Kidney (tissue), 14 donors: Measurements from ENCODE around the gene LAMA5. TPM values are rescaled to one million over a fixed set of nuclear protein-coding genes. Genes with fewer than 3 reads are reported as not detected.

Experiments used
- DNase-seq, 5 donors: peaks; one replicate each; pipeline ENCODE4 v3.0.0-alpha.2; 2013 to 2020
- FAIRE-seq: peaks from 2 replicates; lab custom pipeline; 2012; peaks lifted over from hg19 to GRCh38; lab: Jason Lieb, UNC
- H3K27ac ChIP-seq, 2 donors: one replicate each; pipeline ENCODE4 v1.7.0; 2013; ENCODE audit warnings: low read depth in 2 of 2, low read length in 2 of 2, inconsistent platforms in 1 of 2
- H3K27me3 ChIP-seq: one replicate; pipeline ENCODE4 v1.7.1; 2013; ENCODE audit warnings: low read length, inconsistent platforms; ENCODE audit not compliant: control insufficient read depth, insufficient read depth
- H3K36me3 ChIP-seq, 3 donors: one replicate each; pipeline versions ENCODE4 v1.7.0 to v1.7.1; 2013; ENCODE audit warnings: low read length in 3 of 3, control low read depth in 1 of 3, inconsistent platforms in 1 of 3; ENCODE audit not compliant: insufficient read depth in 3 of 3, control insufficient read depth in 2 of 3
- H3K4me1 ChIP-seq, 3 donors: one replicate each; pipeline versions ENCODE4 v1.7.0 to v1.7.1; 2013; ENCODE audit warnings: low read length in 3 of 3, inconsistent platforms in 1 of 3, low read depth in 1 of 3; ENCODE audit not compliant: control insufficient read depth in 2 of 3, insufficient read depth in 2 of 3
- H3K4me3 ChIP-seq, 3 donors: one replicate each; pipeline versions ENCODE4 v1.7.0 to v1.8.1; 2013; ENCODE audit warnings: low read length in 3 of 3, control low read depth in 1 of 3, inconsistent platforms in 1 of 3
- H3K9ac ChIP-seq, 3 donors: one replicate each; pipeline versions ENCODE4 v1.7.0 to v1.7.1; 2013; ENCODE audit warnings: low read length in 3 of 3, control low read depth in 1 of 3, inconsistent platforms in 1 of 3
- H3K9me3 ChIP-seq, 3 donors: one replicate each; pipeline versions ENCODE4 v1.7.0 to v1.7.1; 2013; ENCODE audit warnings: low read length in 3 of 3, control low read depth in 1 of 3, inconsistent platforms in 1 of 3; ENCODE audit not compliant: control insufficient read depth in 2 of 3, insufficient read depth in 1 of 3
- intact Hi-C: fragments of 100-400 bp; cut with DNase I; formaldehyde crosslinking; loops from one replicate; pipeline ENCODE4 v1.11.1; 2022
- polyA plus RNA-seq: library from polyadenylated mRNA; stranded (reverse); fragments of 350-450 nt; fragmentation: Illumina TruSeq; extraction: RNeasy Lipid Tissue Mini Kit (QIAGEN cat#74804); gene quantifications from one replicate; pipeline ENCODE4 v1.2.3, GENCODE V29; 2014; ENCODE audit warnings: low read depth, low replicate concordance; ENCODE audit not compliant: insufficient read depth
- total RNA-seq: library from RNA; stranded (reverse); fragmentation: NEBNext Ultra II Directional; extraction: Animal tissue kit (Norgen Biotek cat#: 25700); gene quantifications from one replicate; pipeline ENCODE4 v1.2.1, GENCODE V29; 2021
- TF ChIP-seq, protein P1 (sequence below): IDR thresholded peaks from 3 replicates; pipeline ENCODE4 v1.5.1; 2012; ENCODE audit warnings: mild to moderate bottlenecking, moderate library complexity, borderline replicate concordance; ENCODE audit not compliant: insufficient read depth; ENCODE audit errors: extremely low read depth
- donor health status: control.
- donor health status: control.
- donor health status: control.
- donor health status: control.
- donor health status: control.
- donor health status: DM: yes; HTN: yes; CAD: no.
- donor health status: Normal renal cell carcinoma (clear cell type).

LAMA5 gene
- total and polyA plus RNA-seq, 2 donors from 2014 or later = 94.0 to 342 TPM

DNA sequence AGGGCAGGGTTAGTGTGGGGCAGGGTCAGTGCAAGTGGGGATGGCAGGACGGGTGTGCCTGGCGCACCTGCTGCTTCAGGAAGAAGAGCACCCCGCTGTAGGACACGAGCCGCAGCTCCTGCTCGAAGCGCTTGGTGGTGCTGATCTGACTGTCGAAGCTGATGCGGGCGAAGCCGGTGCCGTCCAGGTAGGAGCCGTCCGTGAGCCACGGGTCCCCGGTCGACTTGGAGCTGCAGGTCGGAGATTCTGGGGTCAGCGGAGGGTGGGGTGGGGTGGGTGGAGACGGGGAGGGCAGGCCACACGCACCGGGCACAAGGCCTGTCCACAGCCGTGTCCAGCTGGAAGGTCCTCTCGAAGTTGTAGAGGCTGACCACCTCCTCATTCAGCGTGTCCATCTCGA lies 54.1 kb downstream of the LAMA5 start:
- Histone ChIP-seq H3K4me1 (no peaks in the 10 kb centered on the region), H3K9ac (no peak overlapping the region), H3K27me3 (no peaks in the 10 kb centered on the region), H3K36me3 (peaks cover 0 to 44% (median 21%) of the 10 kb centered on the region in 3 donors), H3K27ac (no peak overlapping the region), H3K4me3 (no peak overlapping the region), H3K9me3 (no peaks in the 10 kb centered on the region)
- intact Hi-C loops = no loop called here
- FAIRE-seq (no peak), DNase-seq (no peak)
- TF ChIP-seq, protein P1, sequence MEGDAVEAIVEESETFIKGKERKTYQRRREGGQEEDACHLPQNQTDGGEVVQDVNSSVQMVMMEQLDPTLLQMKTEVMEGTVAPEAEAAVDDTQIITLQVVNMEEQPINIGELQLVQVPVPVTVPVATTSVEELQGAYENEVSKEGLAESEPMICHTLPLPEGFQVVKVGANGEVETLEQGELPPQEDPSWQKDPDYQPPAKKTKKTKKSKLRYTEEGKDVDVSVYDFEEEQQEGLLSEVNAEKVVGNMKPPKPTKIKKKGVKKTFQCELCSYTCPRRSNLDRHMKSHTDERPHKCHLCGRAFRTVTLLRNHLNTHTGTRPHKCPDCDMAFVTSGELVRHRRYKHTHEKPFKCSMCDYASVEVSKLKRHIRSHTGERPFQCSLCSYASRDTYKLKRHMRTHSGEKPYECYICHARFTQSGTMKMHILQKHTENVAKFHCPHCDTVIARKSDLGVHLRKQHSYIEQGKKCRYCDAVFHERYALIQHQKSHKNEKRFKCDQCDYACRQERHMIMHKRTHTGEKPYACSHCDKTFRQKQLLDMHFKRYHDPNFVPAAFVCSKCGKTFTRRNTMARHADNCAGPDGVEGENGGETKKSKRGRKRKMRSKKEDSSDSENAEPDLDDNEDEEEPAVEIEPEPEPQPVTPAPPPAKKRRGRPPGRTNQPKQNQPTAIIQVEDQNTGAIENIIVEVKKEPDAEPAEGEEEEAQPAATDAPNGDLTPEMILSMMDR = no peak

DNA sequence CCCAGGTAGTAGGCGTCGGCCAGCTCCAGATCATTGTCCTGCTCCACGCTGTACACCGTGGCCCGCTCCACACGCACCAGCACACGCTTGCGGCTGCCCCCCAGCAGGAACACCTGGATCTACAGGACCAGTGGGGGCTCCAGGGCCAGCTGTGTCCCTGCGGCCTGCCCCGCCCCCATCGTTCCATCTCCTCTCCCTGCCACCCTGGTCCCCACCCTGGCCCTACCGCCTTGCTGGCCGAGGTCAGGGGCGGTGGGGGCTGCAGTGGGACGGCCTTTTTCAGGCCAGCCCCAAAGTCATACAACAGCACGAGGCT lies 54.5 kb downstream of the LAMA5 start:
- intact Hi-C loops = no loop called here
- Histone ChIP-seq H3K4me3 (no peak overlapping the region), H3K9ac (no peak overlapping the region), H3K27ac (no peak overlapping the region), H3K27me3 (no peaks in the 10 kb centered on the region), H3K9me3 (no peaks in the 10 kb centered on the region), H3K36me3 (peaks cover 0 to 48% (median 25%) of the 10 kb centered on the region in 3 donors), H3K4me1 (no peaks in the 10 kb centered on the region)
- DNase-seq (no peak), FAIRE-seq (no peak)
- TF ChIP-seq, protein P1 = no peak

DNA sequence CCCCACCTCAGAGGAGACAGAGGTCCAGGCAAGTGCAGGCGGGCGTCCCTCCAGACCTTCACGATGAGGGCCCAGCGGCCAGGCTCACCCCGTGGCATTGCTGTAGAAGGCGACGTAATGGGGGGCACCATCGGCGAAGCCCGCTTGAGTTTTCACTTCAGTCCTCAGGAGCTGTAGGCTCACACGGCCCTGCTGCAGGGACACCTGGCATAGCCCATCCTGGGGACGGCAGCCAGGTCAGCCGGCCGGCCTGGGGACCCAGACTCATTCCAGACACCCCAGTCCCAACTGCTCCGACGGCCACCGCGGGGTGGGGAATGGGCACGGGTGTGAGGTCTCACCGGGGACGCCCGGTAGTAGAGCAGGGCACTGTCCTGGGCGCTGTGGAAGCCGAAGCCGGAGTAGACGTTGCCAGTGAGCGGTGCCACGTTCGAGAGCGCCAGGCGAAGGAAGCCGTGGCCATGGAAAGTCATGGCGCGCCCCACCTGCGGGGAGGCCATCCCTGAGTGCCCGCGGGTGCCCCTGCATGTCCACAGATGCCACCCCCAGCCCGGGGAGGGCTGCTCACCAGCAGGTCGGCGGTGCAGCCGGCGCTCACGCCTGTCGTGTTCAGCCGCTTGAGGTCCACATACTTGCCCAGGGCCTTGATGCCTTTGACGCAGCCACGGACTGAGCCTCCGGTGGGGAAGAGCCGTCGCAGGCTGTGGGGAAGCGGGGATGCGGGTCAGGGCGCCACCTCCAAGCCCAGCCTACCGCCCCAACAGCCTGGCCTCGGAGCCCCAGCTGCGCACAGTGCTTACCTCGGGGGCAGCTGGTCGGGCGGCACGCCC lies 55.1 kb downstream of the LAMA5 start:
- H3K4me3 ChIP-seq = no peak overlapping the region
- H3K27me3 ChIP-seq = no peaks in the 10 kb centered on the region
- intact Hi-C loops = no loop called here
- DNase-seq = no peak
- no peak overlapping the region for H3K9ac ChIP-seq
- H3K9me3 ChIP-seq = no peaks in the 10 kb centered on the region
- H3K36me3 ChIP-seq = peaks cover 0 to 50% (median 25%) of the 10 kb centered on the region in 3 donors
- TF ChIP-seq, protein P1 = no peak
- no peak for FAIRE-seq
- H3K4me1 ChIP-seq = no peaks in the 10 kb centered on the region
- H3K27ac ChIP-seq = no peak overlapping the region

DNA sequence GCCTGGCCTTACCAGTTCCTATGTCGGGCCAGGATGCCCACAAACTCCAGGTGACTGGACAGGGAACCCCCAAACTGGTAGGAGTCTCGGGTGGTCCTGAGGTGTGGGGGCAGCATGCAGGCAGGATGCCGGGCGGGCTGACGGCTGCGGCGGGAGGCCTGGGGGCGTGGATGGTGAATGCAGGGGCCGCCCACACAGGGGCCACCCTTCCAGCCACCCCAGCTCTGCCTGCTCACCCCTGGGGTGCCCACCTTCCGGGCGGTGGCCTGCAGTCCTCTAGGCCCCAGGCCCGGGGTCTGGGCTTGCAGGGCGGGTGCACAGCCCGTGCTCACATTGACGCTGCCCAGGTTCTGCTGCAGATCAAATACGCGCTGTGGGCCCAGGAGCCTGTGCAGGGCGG lies 56.0 kb downstream of the LAMA5 start:
- H3K9me3 ChIP-seq = no peaks in the 10 kb centered on the region
- H3K36me3 ChIP-seq = peaks cover 0 to 51% (median 21%) of the 10 kb centered on the region in 3 donors
- no peak for DNase-seq
- H3K4me3 ChIP-seq = no peak overlapping the region
- intact Hi-C loops = no loop called here
- H3K9ac ChIP-seq = no peak overlapping the region
- H3K4me1 ChIP-seq = peaks cover 0 to 2% (median 0%) of the 10 kb centered on the region in 3 donors
- no peak for FAIRE-seq
- no peak overlapping the region for H3K27ac ChIP-seq
- no peaks in the 10 kb centered on the region for H3K27me3 ChIP-seq
- TF ChIP-seq, protein P1 = no peak
